Epithelial cell of esophagus (primary cell): Measurements from ENCODE around the gene TFF2.

Experiments used
- DNase-seq: peaks from one replicate; pipeline ENCODE4 v3.0.0; 2010; ENCODE audit warnings: low read depth
- H3K4me3 ChIP-seq: 2 replicates; pipeline ENCODE4 v1.5.1; 2011; ENCODE audit warnings: mild to moderate bottlenecking, low read length, control low read depth
- TF ChIP-seq, protein P1 (sequence below): IDR thresholded peaks from 2 replicates; pipeline ENCODE4 v1.5.1; 2011; ENCODE audit warnings: low read depth, mild to moderate bottlenecking, low read length, control low read depth, inconsistent platforms; ENCODE audit not compliant: insufficient read depth; ENCODE audit errors: missing control alignments

The TFF2 gene

DNA sequence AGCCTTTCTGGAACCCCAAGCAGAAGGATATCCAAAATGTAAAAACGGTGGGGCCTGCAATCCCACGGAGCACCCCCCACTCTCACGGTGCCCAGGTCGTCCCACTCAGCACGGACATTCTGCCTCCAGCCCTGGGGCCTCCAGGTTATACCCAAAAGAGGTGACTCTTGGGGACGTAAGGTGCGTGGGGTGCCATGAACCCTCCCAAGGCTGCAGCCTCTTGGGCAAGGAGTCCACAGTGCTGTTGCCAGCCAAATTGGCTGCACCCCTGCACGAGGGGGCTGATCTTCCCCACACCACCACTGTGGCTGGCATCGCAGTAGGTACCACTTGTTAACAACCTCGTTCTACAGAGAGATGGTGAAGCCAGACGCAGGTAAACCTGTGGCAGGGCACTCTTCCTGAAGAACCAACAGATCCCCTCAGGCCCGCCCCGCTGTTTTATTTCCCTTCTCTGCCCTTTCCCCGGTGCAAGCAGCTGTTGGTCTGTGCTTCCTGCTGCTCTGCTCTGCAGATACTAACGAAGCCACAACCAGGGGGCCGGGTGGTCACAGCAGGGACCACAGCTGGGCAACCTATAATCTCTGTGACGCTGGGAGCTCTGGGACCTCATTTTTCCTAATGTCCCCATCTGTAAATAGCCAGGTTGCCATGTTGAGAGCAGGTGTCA lies 44.3 kb downstream of the TFF2 start:
- TF ChIP-seq, protein P1, sequence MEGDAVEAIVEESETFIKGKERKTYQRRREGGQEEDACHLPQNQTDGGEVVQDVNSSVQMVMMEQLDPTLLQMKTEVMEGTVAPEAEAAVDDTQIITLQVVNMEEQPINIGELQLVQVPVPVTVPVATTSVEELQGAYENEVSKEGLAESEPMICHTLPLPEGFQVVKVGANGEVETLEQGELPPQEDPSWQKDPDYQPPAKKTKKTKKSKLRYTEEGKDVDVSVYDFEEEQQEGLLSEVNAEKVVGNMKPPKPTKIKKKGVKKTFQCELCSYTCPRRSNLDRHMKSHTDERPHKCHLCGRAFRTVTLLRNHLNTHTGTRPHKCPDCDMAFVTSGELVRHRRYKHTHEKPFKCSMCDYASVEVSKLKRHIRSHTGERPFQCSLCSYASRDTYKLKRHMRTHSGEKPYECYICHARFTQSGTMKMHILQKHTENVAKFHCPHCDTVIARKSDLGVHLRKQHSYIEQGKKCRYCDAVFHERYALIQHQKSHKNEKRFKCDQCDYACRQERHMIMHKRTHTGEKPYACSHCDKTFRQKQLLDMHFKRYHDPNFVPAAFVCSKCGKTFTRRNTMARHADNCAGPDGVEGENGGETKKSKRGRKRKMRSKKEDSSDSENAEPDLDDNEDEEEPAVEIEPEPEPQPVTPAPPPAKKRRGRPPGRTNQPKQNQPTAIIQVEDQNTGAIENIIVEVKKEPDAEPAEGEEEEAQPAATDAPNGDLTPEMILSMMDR = no peak
- DNase-seq = no peak

DNA sequence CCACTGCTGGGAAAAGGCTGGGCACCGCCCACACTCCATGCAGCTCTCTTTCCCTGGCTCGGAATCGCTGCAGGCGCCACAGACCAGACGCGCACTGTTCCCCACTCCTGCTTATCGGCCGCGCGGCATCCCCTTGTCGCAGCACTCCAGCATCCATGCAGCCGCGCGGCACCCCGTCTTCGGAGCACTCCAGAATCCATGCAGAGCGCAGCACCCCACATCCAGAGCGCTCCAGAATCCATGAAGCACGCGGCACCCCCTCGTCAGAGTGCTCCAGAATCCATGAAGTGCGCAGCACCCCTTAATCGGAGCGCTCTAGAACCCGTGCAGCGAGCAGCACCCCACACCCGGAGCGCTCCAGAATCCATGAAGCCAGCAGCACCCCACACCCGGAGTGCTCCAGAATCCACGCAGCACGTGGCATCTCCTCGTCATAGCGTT lies 45.1 kb downstream of the TFF2 start:
- H3K4me3 ChIP-seq = no peak overlapping the region
- TF ChIP-seq, protein P1 = no peak
- DNase-seq = no peak

More for the DNA sequence above, 44.3 kb downstream of the TFF2 start:
- no peak overlapping the region for H3K4me3 ChIP-seq

DNA sequence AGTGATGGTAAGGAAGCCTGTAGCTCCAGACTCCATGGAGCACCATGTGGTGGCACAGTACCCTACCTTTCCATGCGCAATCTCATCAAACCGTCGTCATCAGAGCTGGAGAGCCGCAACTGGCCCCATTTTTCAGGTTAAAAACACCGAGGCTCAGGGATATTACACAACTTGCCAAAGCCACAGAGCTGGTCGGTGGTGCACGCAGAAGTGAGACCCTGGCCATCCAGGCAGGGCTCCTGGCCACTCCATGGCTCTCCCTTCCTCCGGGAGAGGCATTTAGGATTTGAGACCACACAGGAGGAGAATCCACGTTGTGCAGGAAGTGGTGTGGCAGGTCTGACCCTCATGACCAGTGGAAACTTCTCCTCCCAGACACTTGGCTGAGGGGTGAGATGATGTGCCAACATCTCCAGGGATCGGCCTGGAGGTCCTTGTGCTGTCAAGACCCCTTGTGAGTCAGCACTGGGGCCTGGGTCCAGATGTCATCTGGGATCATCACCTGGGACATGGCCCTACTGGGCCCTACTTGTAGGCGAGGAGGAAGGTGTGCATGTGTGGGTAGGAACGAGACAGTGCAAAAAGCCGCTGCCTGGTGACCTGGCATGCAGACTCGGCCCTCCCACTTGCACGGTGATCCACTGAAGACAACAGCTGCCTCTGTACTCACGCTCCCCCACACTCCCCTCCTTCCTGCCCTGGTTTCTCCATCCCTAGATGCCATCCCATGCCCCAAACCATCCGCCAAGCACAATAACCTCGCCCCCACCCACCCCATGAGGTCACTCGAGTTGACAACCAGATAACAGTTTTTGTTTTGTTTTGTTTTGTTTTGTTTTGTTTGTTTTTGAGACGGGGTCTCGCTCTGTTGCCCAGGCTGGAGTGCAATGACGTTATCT lies 46.0 kb downstream of the TFF2 start:
- no peak for DNase-seq
- TF ChIP-seq, protein P1 = no peak
- no peak overlapping the region for H3K4me3 ChIP-seq

DNA sequence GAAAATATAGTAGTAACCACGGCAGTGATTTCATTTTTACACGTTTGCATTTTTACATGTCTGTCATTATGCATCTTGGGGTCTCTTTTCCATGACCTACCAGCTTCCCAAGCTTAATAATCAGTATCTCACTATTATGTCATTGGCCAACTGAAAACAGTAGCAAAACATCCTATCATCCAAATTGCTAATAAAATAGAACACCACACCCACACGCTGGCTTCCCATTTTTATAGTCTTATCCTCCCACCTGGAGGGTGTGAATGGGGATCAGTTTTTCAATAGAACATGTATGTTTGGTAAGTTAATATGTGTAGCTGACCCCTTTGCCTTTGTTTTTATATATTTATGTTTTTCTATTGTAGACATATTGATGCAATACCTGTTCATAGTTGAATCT lies 47.4 kb downstream of the TFF2 start:
- no peak overlapping the region for H3K4me3 ChIP-seq
- TF ChIP-seq, protein P1 = no peak
- DNase-seq = no peak

DNA sequence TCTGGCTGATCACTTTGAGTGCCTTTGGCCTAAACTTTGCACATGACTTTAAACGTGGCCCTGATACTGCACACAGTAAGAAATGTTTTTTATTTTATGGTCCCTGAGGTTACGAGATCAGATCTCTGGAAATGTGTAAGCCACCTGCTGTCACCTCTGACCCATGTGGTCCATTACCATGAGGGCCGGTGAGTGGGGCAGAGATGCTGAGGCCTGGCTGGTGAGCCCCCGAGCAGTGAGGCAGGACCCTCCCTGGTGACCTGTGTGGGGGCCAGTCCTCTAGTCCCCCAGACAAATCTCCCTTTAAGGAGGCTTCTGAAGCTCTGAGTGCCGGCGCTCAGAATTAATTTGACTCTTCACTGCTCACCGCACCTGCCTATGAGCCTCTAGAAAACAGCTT lies 48.0 kb downstream of the TFF2 start:
- DNase-seq = no peak
- H3K4me3 ChIP-seq = no peak overlapping the region
- TF ChIP-seq, protein P1 = no peak

GRCh38 chr21:42302076-42302650 lies 48.6 kb downstream of the TFF2 start:
- no peak for DNase-seq
- H3K4me3 ChIP-seq = no peak overlapping the region
- TF ChIP-seq, protein P1 = no peak
